ENCODE data around the gene CERK.

DNA sequence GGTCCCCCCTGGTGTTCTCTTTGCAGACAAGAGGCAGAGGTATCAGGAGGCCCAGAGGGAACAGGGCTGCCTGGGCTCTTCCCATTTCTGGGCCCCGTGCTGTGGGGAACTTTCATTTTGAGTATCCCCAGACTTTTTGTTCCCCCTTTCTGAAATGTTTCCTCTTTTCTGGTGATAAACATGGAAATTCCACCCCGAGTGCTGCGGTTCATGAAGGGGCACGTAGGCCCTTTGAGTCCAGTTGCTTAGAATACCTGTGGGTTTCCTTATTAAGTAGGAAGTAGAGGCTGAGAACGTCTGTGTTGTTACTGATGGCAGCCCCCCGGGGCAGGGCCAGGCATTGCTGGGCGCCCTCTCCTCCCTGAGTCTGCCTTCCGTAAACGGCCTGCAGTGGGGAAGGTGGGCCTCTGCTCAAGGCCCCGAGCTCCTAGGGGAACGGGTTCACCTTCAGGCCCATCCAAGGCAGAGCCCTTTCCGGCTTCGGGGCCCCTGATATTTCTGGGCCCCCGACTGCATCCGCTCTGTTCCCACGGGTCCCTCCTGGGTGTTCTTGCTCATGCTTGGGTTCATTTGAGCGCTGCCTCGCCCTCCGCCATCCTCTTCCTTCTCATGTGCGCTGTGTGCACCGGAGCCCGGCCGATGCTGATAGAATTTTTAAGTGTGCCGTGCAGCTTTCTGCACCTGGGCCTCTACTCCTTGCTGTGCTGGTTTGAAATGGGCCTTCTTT, 36.4 kb upstream of the CERK start:
- TF ChIP-seq ZNF274 (IDR thresholded peaks at IDR 0.05; ENCODE audit: low read depth, low read length), result no peak
- TF ChIP-seq YY1 (IDR thresholded peaks at IDR 0.05; ENCODE audit: insufficient read depth, insufficient read length), result no peak
- TF ChIP-seq SUZ12 (IDR thresholded peaks at IDR 0.05; ENCODE audit: extremely low read depth, insufficient read depth, insufficient read length), result no peak
